K562 (cell line): ENCODE measurements around the gene HPN. TPM values are rescaled to one million over a fixed set of nuclear protein-coding genes. Genes with fewer than 3 reads are reported as not detected.

ENCODE experiments used
- ATAC-seq: fragments of 200-7000 bp; cut with Tn5 transposase; 3 replicates; pipeline ENCODE4 v1.9.1; 2020; ENCODE audit warnings: moderate library complexity
- BruUV-seq: library from RNA; stranded (reverse); fragments of 400-500 nt; replicated peaks from 2 replicates; lab custom pipeline; 2021; lab: Mats Ljungman, UMichigan
- CTCF ChIA-PET: fragments of 300-600 bp; formaldehyde crosslinking; extraction: SDS; loops from one replicate; lab custom pipeline; 2021; ENCODE audit warnings: low intra/inter-chr PET ratio; lab: Yijun Ruan, JAX
- POLR2A ChIA-PET: fragments of 300-600, 350-650 bp; sonication (Branson Sonifier 250); formaldehyde crosslinking; extraction: SDS; loops from one replicate; lab custom pipeline; 2021; ENCODE audit warnings: antibody characterized with exemption, inconsistent platforms; lab: Yijun Ruan, JAX
- DNase-seq, 4 experiments: peaks; one replicate each; pipeline versions ENCODE4 v3.0.0 to v3.0.0-alpha.2; 2011 to 2018; ENCODE audit warnings: low spot score in 3 of 4, mixed read lengths in 3 of 4; ENCODE audit errors: extremely low read depth in 1 of 4
- FAIRE-seq: peaks from 2 replicates; lab custom pipeline; 2011; peaks lifted over from hg19 to GRCh38; lab: Jason Lieb, UNC
- H2AFZ ChIP-seq: 2 replicates; pipeline ENCODE4 v1.6.0; 2011; ENCODE audit warnings: low read depth, low read length, control low read depth, inconsistent platforms
- H3K27ac ChIP-seq: fragments of 200-600 bp; 3 replicates; pipeline ENCODE4 v1.8.0; 2011; ENCODE audit warnings: low read depth, mild to moderate bottlenecking, control low read depth, inconsistent platforms, low read length, moderate library complexity, mixed read lengths; ENCODE audit errors: extremely low read depth
- H3K27me3 ChIP-seq, 2 experiments: fragments of 300-600 bp in 1 of 2; 2 replicates in 1 of 2; 3 replicates in 1 of 2; pipeline versions ENCODE4 v1.6.0 to v1.8.0; 2011; ENCODE audit warnings: inconsistent platforms in 2 of 2, low read length in 2 of 2, mild to moderate bottlenecking in 1 of 2, mixed read lengths in 1 of 2, moderate library complexity in 1 of 2; ENCODE audit not compliant: control insufficient read depth in 2 of 2, insufficient read depth in 2 of 2
- H3K36me3 ChIP-seq: fragments of 300-600 bp; 3 replicates; pipeline ENCODE4 v1.8.0; 2011; ENCODE audit warnings: mild to moderate bottlenecking, low read length, inconsistent platforms; ENCODE audit not compliant: control insufficient read depth, insufficient read depth
- H3K4me1 ChIP-seq, 2 experiments: fragments of 200-600 bp in 1 of 2; replicated peaks in 1 of 2; 2 replicates in 1 of 2; 3 replicates in 1 of 2; pipeline versions ENCODE4 v1.5.1 to v1.8.0; 2011; ENCODE audit warnings: inconsistent platforms in 2 of 2, low read length in 2 of 2, mild to moderate bottlenecking in 1 of 2, mixed read lengths in 1 of 2, moderate library complexity in 1 of 2; ENCODE audit not compliant: control insufficient read depth in 2 of 2, insufficient read depth in 2 of 2
- H3K4me2 ChIP-seq: 2 replicates; pipeline ENCODE4 v1.6.1; 2011; ENCODE audit warnings: low read length, control low read depth, inconsistent platforms, mixed read lengths; ENCODE audit not compliant: insufficient read depth
- H3K4me3 ChIP-seq: fragments of 200-600 bp; sonication (generic), shearing (Covaris generic); 2 replicates; pipeline ENCODE4 v1.5.1; 2016; ENCODE audit warnings: control low read depth, inconsistent platforms
- H3K79me2 ChIP-seq: fragments of 200-600 bp; 3 replicates; pipeline ENCODE4 v1.8.0; 2011; ENCODE audit warnings: low read length, inconsistent platforms; ENCODE audit not compliant: control insufficient read depth, insufficient read depth
- H3K9ac ChIP-seq, 2 experiments: 2 replicates each; pipeline versions ENCODE4 v1.6.0 to v1.6.1; 2011; ENCODE audit warnings: low read depth in 2 of 2, low read length in 2 of 2, control low read depth in 1 of 2, inconsistent platforms in 1 of 2, mild to moderate bottlenecking in 1 of 2, mixed read lengths in 1 of 2; ENCODE audit not compliant: insufficient read depth in 1 of 2
- H3K9me1 ChIP-seq: one replicate; pipeline ENCODE4 v1.6.0; 2011; ENCODE audit warnings: inconsistent platforms, mild to moderate bottlenecking, low read length, moderate library complexity; ENCODE audit not compliant: control insufficient read depth, insufficient read depth
- H3K9me3 ChIP-seq: replicated peaks from 2 replicates; pipeline ENCODE4 v1.5.1; 2011; ENCODE audit warnings: low read depth, low read length, inconsistent platforms; ENCODE audit not compliant: control insufficient read depth, insufficient read depth
- H4K20me1 ChIP-seq: replicated peaks from 2 replicates; pipeline ENCODE4 v1.6.1; 2011; ENCODE audit warnings: low read length, inconsistent platforms, mixed read lengths; ENCODE audit not compliant: control insufficient read depth, insufficient read depth
- CTBP1 ChIP-seq: fragments of 450-650 bp; IDR thresholded peaks from 2 replicates; pipeline ENCODE4 v1.6.1; 2016; ENCODE audit warnings: borderline replicate concordance
- CTCF ChIP-seq, 3 experiments: IDR thresholded peaks in 2 of 3; conservative IDR thresholded peaks in 1 of 3; 2 replicates each; pipeline ENCODE4 v1.5.1; 2011 to 2012; ENCODE audit warnings: low read length in 3 of 3, mild to moderate bottlenecking in 3 of 3, control low read depth in 2 of 3, improper control_type of control experiment in 1 of 3, inconsistent platforms in 1 of 3, low read depth in 1 of 3, mixed read lengths in 1 of 3, moderate library complexity in 1 of 3; ENCODE audit not compliant: insufficient read depth in 2 of 3
- ETV1 ChIP-seq: fragments of 450-650 bp; conservative IDR thresholded peaks from 2 replicates; pipeline ENCODE4 v1.6.1; 2016; ENCODE audit warnings: missing genetic modification characterization, control low read depth, low read depth, missing compliant biosample characterization
- NFRKB ChIP-seq: fragments of 450-650 bp; IDR thresholded peaks from 2 replicates; pipeline ENCODE4 v1.6.1; 2016; ENCODE audit warnings: low read depth
- RAD21 ChIP-seq, 2 experiments: fragments of 250-450 bp in 1 of 2; fragments of 450-650 bp in 1 of 2; sonication (Bioruptor Pico) in 1 of 2; formaldehyde crosslinking in 1 of 2; IDR thresholded peaks in 1 of 2; conservative IDR thresholded peaks in 1 of 2; 2 replicates each; pipeline versions ENCODE4 v1.4.0 to v1.8.0; 2020 to 2022; ENCODE audit warnings: mild to moderate bottlenecking in 2 of 2, moderate library complexity in 1 of 2
- RCOR1 ChIP-seq, 2 experiments: IDR thresholded peaks; 2 replicates each; pipeline ENCODE4 v1.6.1; 2012; ENCODE audit warnings: low read depth in 2 of 2, low read length in 2 of 2, borderline replicate concordance in 1 of 2, improper control_type of control experiment in 1 of 2
- SFPQ ChIP-seq: fragments of 200-400 bp; formaldehyde crosslinking; IDR thresholded peaks from 2 replicates; pipeline ENCODE4 v1.6.1; 2017; ENCODE audit warnings: mild to moderate bottlenecking, low read depth, low read length, moderate library complexity
- SNAPC5 ChIP-seq: fragments of 250-450 bp; sonication (Bioruptor Pico); IDR thresholded peaks from 2 replicates; pipeline ENCODE4 v1.8.0; 2021; ENCODE audit warnings: moderate library complexity, mild to moderate bottlenecking, inconsistent platforms
- SRSF9 ChIP-seq: fragments of 200-400 bp; formaldehyde crosslinking; IDR thresholded peaks from 2 replicates; pipeline ENCODE4 v1.6.1; 2017; ENCODE audit warnings: low read depth, low read length, borderline replicate concordance
- STAG1 ChIP-seq: sonication (generic); formaldehyde crosslinking; IDR thresholded peaks from 2 replicates; pipeline ENCODE4 v1.5.0; 2020; ENCODE audit warnings: missing genetic modification reagents, borderline replicate concordance
- TFE3 ChIP-seq: fragments of 450-650 bp; formaldehyde crosslinking; IDR thresholded peaks from 2 replicates; pipeline ENCODE4 v1.4.0; 2020; ENCODE audit warnings: mild to moderate bottlenecking, mixed read lengths
- XRCC4 ChIP-seq: IDR thresholded peaks from one replicate; pipeline ENCODE4 v1.6.1; 2011; ENCODE audit not compliant: insufficient read depth, insufficient read length; ENCODE audit errors: extremely low read depth
- ZBTB12 ChIP-seq: fragments of 250-450 bp; sonication (Bioruptor Pico); IDR thresholded peaks from 2 replicates; pipeline ENCODE4 v1.4.0; 2020
- WGBS: fragments of 100-300 bp; shearing (Covaris generic); methylation state at CpG from one replicate; pipeline ENCODE4 v1.1.6; 2016; ENCODE audit warnings: low coverage, mixed read lengths; ENCODE audit not compliant: insufficient coverage; ENCODE audit errors: missing lambda C conversion rate; 5-methylcytosine and 5-hydroxymethylcytosine counted together
- in situ Hi-C: fragments of 300-500 bp; cut with MboI; formaldehyde crosslinking; loops from 4 replicates; pipeline ENCODE4 v1.15.0; 2018; ENCODE audit warnings: inconsistent platforms, mixed read lengths
- intact Hi-C: fragments of 100-400 bp; cut with micrococcal nuclease; formaldehyde crosslinking; loops from 2 replicates; pipeline ENCODE4 v1.14.2; 2022
- polyA plus RNA-seq, 8 experiments: library from polyadenylated mRNA; depleted of rRNA in 4 of 8; stranded (reverse) in 5 of 8; unstranded in 3 of 8; fragments of >200 nt; fragmentation: Nextera tagmentation in 2 of 8; fragmentation: Illumina TruSeq in 1 of 8; extraction: Ambion mirVana in 2 of 8; extraction: Trizol in 1 of 8; gene quantifications; 2 replicates each; pipeline versions ENCODE4 v1.2.1 to v1.2.3, GENCODE V29; 2011 to 2014; ENCODE audit warnings: inconsistent platforms in 1 of 8, missing spikeins in 1 of 8
- total RNA-seq, 7 experiments: library from RNA; depleted of rRNA in 6 of 7; stranded (reverse); fragments of >200 nt in 6 of 7; fragmentation: Illumina TruSeq in 2 of 7; extraction: Trizol in 2 of 7; gene quantifications; 2 replicates each; pipeline versions ENCODE4 v1.2.1 to v1.2.3, GENCODE V29; 2011 to 2021; ENCODE audit warnings: low replicate concordance in 1 of 7

The HPN gene
- total and polyA plus RNA-seq, 9 of the 15 experiments (the other 6 are each of a cell fraction or from before 2014, with no cell fraction given), result 0.10 to 0.20 TPM; not detected in 7

GRCh38 chr19:35045667-35046300, 4.3 kb downstream of the HPN start:
- DNase-seq (peak; percentile 52 to 76 (median 64)), ATAC-seq (peak; percentile 77), FAIRE-seq (peak; percentile 90)
- POLR2A ChIA-PET, result interaction anchor here (0.6 to 0.7 kb wide), 3 partner anchors 96 to 574 kb away, joined by 3 read pairs; no protein-coding TSS in a partner anchor
- Histone ChIP-seq H3K9me3 (no peaks in the 10 kb centered on the region), H3K9me1 (no peaks in the 10 kb centered on the region), H3K9ac (no peak overlapping the region), H3K4me2 (no peak overlapping the region), H2AFZ (no peak overlapping the region), H4K20me1 (no peaks in the 10 kb centered on the region), H3K36me3 (no peaks in the 10 kb centered on the region), H3K4me1 (peaks cover 16 to 27% of the 10 kb centered on the region in 2 experiments), H3K4me3 (no peak overlapping the region), H3K27ac (no peak overlapping the region), H3K79me2 (no peaks in the 10 kb centered on the region), H3K27me3 (0 out of 5 replicates have a peak, but pooled peaks cover 0 to 4% of the 10 kb centered on the region in 2 experiments)
- WGBS, result 11% methylated on average over 7 of the region's 10 CpGs
- CTCF ChIA-PET, result interaction anchor here (0.6 to 1.3 kb wide), 4 partner anchors 12 to 420 kb away, joined by 3 to 6 read pairs (median 4); partner anchors contain the start of gene LGI4
- no TSS peak for BruUV-seq
- intact Hi-C loops, result loop anchor here (2.0 to 10.0 kb wide), 2 partner anchors 49 to 73 kb away; no protein-coding TSS in a partner anchor
- in situ Hi-C loops, result no loop called here
- TF ChIP-seq TFE3 (no peak), CTCF (IDR thresholded peaks at IDR 0.05 in 2 of 3, conservative IDR thresholded peaks at IDR 0.05 in 1 of 3; ENCODE audit: insufficient read depth in 2 of 3, low read depth in 1 of 3, low read length in 3 of 3) (peak; percentile 64 to 68 (median 65)), RCOR1 (IDR thresholded peaks at IDR 0.05; ENCODE audit: borderline replicate concordance in 1 of 2, low read depth in 2 of 2, low read length in 2 of 2) (peak in 1 of 2 experiments; percentile 73; a peak in 1 of 4 replicates), SFPQ (no peak), STAG1 (peak; percentile 7; the same call in 1 of the 2 replicates), SNAPC5 (CRISPR knock-in tag) (no peak), CTBP1 (peak; percentile 73; the same call in 1 of the 2 replicates), ETV1 (tag) (0 out of 2 replicates have a peak, but pooled peaks have one; percentile 33), XRCC4 (no peak), RAD21 (CRISPR knock-in tag; conservative IDR thresholded peaks at IDR 0.05 in 1 of 2, IDR thresholded peaks at IDR 0.05 in 1 of 2) (peak in 1 of 2 experiments; percentile 34; a peak in 2 of 4 replicates), SRSF9 (no peak), ZBTB12 (no peak), NFRKB (no peak)
